ENCODE results near the gene DCLK3. TPM values are rescaled to one million over a fixed set of nuclear protein-coding genes. Genes with fewer than 3 reads are reported as not detected.

The DCLK3 gene
- total RNA-seq, 1 experiment from 2014 or later = 0.55 TPM

DNA sequence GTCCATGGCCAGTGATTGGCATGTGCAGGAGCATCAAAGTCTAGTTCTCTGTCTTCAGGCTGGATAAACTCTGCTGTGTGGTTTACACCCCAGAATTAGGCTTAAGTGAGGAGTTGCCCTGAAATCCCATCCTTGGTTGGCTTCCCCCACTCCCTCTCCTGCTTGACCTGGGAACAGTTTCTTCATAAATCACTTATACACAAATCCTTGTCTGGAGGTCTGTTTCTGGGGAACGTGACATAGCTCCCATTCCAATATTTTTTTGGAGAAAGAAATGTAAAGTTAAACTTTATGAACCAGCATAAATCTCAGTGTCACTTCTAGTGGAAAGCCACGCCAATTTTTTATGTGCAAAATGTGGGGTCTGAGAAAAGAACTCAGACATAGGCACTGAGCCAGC is 98.2 kb downstream of the DCLK3 start:
- H3K36me3 Mint-ChIP-seq = no peaks in the 10 kb centered on the region
- H3K4me1 Mint-ChIP-seq = 0 out of 2 replicates have a peak, but pooled peaks cover 4% of the 10 kb centered on the region
- TF ChIP-seq ARID4B (CRISPR knock-in tag; IDR thresholded peaks at IDR 0.05; ENCODE audit: borderline replicate concordance) (no peak), TP53 (CRISPR knock-in tag; IDR thresholded peaks at IDR 0.05) (no peak), NFATC4 (CRISPR knock-in tag; IDR thresholded peaks at IDR 0.05) (no peak), CTCF (IDR thresholded peaks at IDR 0.05) (no peak)
- CTCF ChIA-PET = no interaction called here
- no peak overlapping the region for H3K27ac Mint-ChIP-seq
- DNase-seq (ENCODE audit: low spot score) (no peak), ATAC-seq (no peak)
- H3K27me3 Mint-ChIP-seq (ENCODE audit: low read depth) = no peaks in the 10 kb centered on the region
- H3K9me3 Mint-ChIP-seq = peaks cover 6% of the 10 kb centered on the region
- no peak overlapping the region for H3K4me3 Mint-ChIP-seq
- POLR2A ChIA-PET = no interaction called here

DNA sequence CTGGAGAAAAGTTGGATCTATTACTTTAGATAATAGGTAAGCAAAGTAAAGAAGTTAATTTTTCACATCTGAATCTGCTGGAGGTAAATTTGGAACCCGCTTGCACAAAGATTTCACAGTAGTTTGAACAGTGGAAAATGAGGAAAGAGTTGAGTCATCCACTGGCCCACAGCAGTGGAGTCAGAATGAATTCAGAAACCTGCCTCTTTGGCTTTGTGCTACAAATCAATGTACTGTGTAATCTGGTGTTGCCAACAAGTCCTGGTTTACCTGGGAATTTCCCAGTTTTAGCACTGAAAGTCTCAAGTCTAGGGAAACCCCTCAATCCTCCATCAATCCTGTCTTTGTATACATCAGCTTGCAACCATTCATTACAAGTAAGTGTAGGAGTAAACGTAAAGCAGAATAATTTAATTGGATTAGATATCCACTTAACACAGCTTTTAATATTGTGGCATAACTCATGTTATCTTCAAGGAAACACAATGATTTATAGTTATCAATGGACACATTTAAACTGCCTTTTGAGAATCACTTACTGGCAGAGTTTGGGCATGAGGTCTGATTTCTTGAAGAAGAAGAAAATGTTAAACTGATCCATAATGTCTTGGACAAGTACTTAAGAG is 100.6 kb downstream of the DCLK3 start:
- ChIA-PET CTCF (no interaction called here), POLR2A (no interaction called here)
- H3K27ac Mint-ChIP-seq = no peak overlapping the region
- 0 out of 2 replicates have a peak, but pooled peaks cover 4% of the 10 kb centered on the region for H3K4me1 Mint-ChIP-seq
- H3K4me3 Mint-ChIP-seq = no peak overlapping the region
- H3K36me3 Mint-ChIP-seq = no peaks in the 10 kb centered on the region
- DNase-seq (ENCODE audit: low spot score) (no peak), ATAC-seq (no peak)
- H3K27me3 Mint-ChIP-seq (ENCODE audit: low read depth) = no peaks in the 10 kb centered on the region
- H3K9me3 Mint-ChIP-seq = peaks cover 6% of the 10 kb centered on the region
- TF ChIP-seq MLX (CRISPR knock-in tag; IDR thresholded peaks at IDR 0.05) (no peak), EMX1 (CRISPR knock-in tag; IDR thresholded peaks at IDR 0.05) (no peak), ZNF396 (CRISPR knock-in tag; IDR thresholded peaks at IDR 0.05; ENCODE audit: borderline replicate concordance) (no peak), ZNF219 (CRISPR knock-in tag; IDR thresholded peaks at IDR 0.05; ENCODE audit: borderline replicate concordance) (no peak), ZNF263 (CRISPR knock-in tag; IDR thresholded peaks at IDR 0.05; ENCODE audit: low read depth) (no peak), RELA (CRISPR knock-in tag; IDR thresholded peaks at IDR 0.05; ENCODE audit: borderline replicate concordance) (no peak), GTF2I (CRISPR knock-in tag; conservative IDR thresholded peaks at IDR 0.05) (no peak), MYBL2 (CRISPR knock-in tag; IDR thresholded peaks at IDR 0.05) (no peak), SP1 (CRISPR knock-in tag; conservative IDR thresholded peaks at IDR 0.05) (no peak), CREB1 (CRISPR knock-in tag; IDR thresholded peaks at IDR 0.05) (no peak), NR2C2 (CRISPR knock-in tag; IDR thresholded peaks at IDR 0.05) (no peak), ATF6 (CRISPR knock-in tag; IDR thresholded peaks at IDR 0.05) (no peak)
- TF ChIP-seq, protein P1, sequence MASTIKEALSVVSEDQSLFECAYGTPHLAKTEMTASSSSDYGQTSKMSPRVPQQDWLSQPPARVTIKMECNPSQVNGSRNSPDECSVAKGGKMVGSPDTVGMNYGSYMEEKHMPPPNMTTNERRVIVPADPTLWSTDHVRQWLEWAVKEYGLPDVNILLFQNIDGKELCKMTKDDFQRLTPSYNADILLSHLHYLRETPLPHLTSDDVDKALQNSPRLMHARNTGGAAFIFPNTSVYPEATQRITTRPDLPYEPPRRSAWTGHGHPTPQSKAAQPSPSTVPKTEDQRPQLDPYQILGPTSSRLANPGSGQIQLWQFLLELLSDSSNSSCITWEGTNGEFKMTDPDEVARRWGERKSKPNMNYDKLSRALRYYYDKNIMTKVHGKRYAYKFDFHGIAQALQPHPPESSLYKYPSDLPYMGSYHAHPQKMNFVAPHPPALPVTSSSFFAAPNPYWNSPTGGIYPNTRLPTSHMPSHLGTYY (CRISPR knock-in tag; IDR thresholded peaks at IDR 0.05) = no peak
- TF ChIP-seq, protein P2, sequence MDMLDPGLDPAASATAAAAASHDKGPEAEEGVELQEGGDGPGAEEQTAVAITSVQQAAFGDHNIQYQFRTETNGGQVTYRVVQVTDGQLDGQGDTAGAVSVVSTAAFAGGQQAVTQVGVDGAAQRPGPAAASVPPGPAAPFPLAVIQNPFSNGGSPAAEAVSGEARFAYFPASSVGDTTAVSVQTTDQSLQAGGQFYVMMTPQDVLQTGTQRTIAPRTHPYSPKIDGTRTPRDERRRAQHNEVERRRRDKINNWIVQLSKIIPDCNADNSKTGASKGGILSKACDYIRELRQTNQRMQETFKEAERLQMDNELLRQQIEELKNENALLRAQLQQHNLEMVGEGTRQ (CRISPR knock-in tag; IDR thresholded peaks at IDR 0.05) = no peak
- TF ChIP-seq, protein P3, sequence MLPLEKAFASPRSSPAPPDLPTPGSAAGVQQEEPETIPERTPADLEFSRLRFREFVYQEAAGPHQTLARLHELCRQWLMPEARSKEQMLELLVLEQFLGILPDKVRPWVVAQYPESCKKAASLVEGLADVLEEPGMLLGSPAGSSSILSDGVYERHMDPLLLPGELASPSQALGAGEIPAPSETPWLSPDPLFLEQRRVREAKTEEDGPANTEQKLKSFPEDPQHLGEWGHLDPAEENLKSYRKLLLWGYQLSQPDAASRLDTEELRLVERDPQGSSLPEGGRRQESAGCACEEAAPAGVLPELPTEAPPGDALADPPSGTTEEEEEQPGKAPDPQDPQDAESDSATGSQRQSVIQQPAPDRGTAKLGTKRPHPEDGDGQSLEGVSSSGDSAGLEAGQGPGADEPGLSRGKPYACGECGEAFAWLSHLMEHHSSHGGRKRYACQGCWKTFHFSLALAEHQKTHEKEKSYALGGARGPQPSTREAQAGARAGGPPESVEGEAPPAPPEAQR (CRISPR knock-in tag; IDR thresholded peaks at IDR 0.05) = no peak
- TF ChIP-seq, protein P4, sequence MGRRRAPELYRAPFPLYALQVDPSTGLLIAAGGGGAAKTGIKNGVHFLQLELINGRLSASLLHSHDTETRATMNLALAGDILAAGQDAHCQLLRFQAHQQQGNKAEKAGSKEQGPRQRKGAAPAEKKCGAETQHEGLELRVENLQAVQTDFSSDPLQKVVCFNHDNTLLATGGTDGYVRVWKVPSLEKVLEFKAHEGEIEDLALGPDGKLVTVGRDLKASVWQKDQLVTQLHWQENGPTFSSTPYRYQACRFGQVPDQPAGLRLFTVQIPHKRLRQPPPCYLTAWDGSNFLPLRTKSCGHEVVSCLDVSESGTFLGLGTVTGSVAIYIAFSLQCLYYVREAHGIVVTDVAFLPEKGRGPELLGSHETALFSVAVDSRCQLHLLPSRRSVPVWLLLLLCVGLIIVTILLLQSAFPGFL (CRISPR knock-in tag; IDR thresholded peaks at IDR 0.05; ENCODE audit: borderline replicate concordance) = no peak

All from WTC11 (cell line).